ENCODE measurements around the gene GPR137C.

Gene GPR137C

GRCh38 chr14:52602131-52602530, 49.5 kb downstream of the GPR137C start:
- Mint-ChIP-seq H3K27ac (no peak overlapping the region), H3K36me3 (ENCODE audit: low read depth) (peaks cover 35% of the 10 kb centered on the region), H3K27me3 (ENCODE audit: low read depth) (no peaks in the 10 kb centered on the region), H3K4me1 (no peaks in the 10 kb centered on the region), H3K4me3 (no peak overlapping the region), H3K9me3 (peaks cover 28% of the 10 kb centered on the region)
- TF ChIP-seq CTCF (IDR thresholded peaks at IDR 0.05; ENCODE audit: unreplicated experiment in 3 of 3): no peak

GRCh38 chr14:52607061-52607460, 54.4 kb downstream of the GPR137C start:
- Mint-ChIP-seq H3K4me1 (no peaks in the 10 kb centered on the region), H3K36me3 (ENCODE audit: low read depth) (peaks cover 38% of the 10 kb centered on the region), H3K27me3 (ENCODE audit: low read depth) (no peaks in the 10 kb centered on the region), H3K27ac (no peak overlapping the region), H3K9me3 (peaks cover 28% of the 10 kb centered on the region), H3K4me3 (no peak overlapping the region)
- no peak for TF ChIP-seq CTCF (IDR thresholded peaks at IDR 0.05; ENCODE audit: unreplicated experiment in 3 of 3)

- TF ChIP-seq CTCF (IDR thresholded peaks at IDR 0.05; ENCODE audit: unreplicated experiment in 3 of 3): no peak
- no peak overlapping the region for H3K4me3 Mint-ChIP-seq
- no peaks in the 10 kb centered on the region for H3K4me1 Mint-ChIP-seq
- peaks cover 18% of the 10 kb centered on the region for H3K9me3 Mint-ChIP-seq
- no peaks in the 10 kb centered on the region for H3K27me3 Mint-ChIP-seq (ENCODE audit: low read depth)
- no peak overlapping the region for H3K27ac Mint-ChIP-seq
- H3K36me3 Mint-ChIP-seq (ENCODE audit: low read depth): peaks cover 25% of the 10 kb centered on the region
Measured at GRCh38 chr14:52609445-52610044, 56.9 kb downstream of the GPR137C start.

GRCh38 chr14:52610187-52610586, 57.6 kb downstream of the GPR137C start:
- Mint-ChIP-seq H3K27ac (no peak overlapping the region), H3K27me3 (ENCODE audit: low read depth) (no peaks in the 10 kb centered on the region), H3K9me3 (peaks cover 13% of the 10 kb centered on the region), H3K4me3 (no peak overlapping the region), H3K36me3 (ENCODE audit: low read depth) (peaks cover 19% of the 10 kb centered on the region), H3K4me1 (no peaks in the 10 kb centered on the region)
- no peak for TF ChIP-seq CTCF (IDR thresholded peaks at IDR 0.05; ENCODE audit: unreplicated experiment in 3 of 3)

GRCh38 chr14:52618602-52619001, 66.0 kb downstream of the GPR137C start:
- no peak overlapping the region for H3K27ac Mint-ChIP-seq
- no peak for TF ChIP-seq CTCF (IDR thresholded peaks at IDR 0.05; ENCODE audit: unreplicated experiment in 3 of 3)
- H3K4me3 Mint-ChIP-seq: no peak overlapping the region
- no peaks in the 10 kb centered on the region for H3K27me3 Mint-ChIP-seq (ENCODE audit: low read depth)
- H3K9me3 Mint-ChIP-seq: no peaks in the 10 kb centered on the region
- no peaks in the 10 kb centered on the region for H3K4me1 Mint-ChIP-seq
- no peaks in the 10 kb centered on the region for H3K36me3 Mint-ChIP-seq (ENCODE audit: low read depth)

GRCh38 chr14:52619687-52620086, 67.1 kb downstream of the GPR137C start:
- H3K36me3 Mint-ChIP-seq (ENCODE audit: low read depth): no peaks in the 10 kb centered on the region
- no peaks in the 10 kb centered on the region for H3K9me3 Mint-ChIP-seq
- no peaks in the 10 kb centered on the region for H3K27me3 Mint-ChIP-seq (ENCODE audit: low read depth)
- H3K4me1 Mint-ChIP-seq: no peaks in the 10 kb centered on the region
- no peak for TF ChIP-seq CTCF (IDR thresholded peaks at IDR 0.05; ENCODE audit: unreplicated experiment in 3 of 3)
- no peak overlapping the region for H3K27ac Mint-ChIP-seq
- H3K4me3 Mint-ChIP-seq: no peak overlapping the region
